NB4 (cell line): ENCODE measurements around the gene MPND.

Experiments used
- DNase-seq: peaks from one replicate; pipeline ENCODE4 v3.0.0; 2010; ENCODE audit warnings: low read depth
- H3K4me3 ChIP-seq: one replicate; pipeline ENCODE4 v1.5.1; 2011; ENCODE audit warnings: mild to moderate bottlenecking, low read depth, low read length, moderate library complexity
- CTCF ChIP-seq: IDR thresholded peaks from one replicate; pipeline ENCODE4 v1.5.1; 2012; ENCODE audit warnings: low read depth, low read length
- MYC ChIP-seq: IDR thresholded peaks from 2 replicates; pipeline ENCODE4 v1.6.1; 2011; ENCODE audit warnings: low read depth, low read length
- POLR2A ChIP-seq: IDR thresholded peaks from 2 replicates; pipeline ENCODE4 v1.6.1; 2011; ENCODE audit warnings: mild to moderate bottlenecking; ENCODE audit not compliant: insufficient read length; ENCODE audit errors: extremely low read depth
- TF ChIP-seq, protein P1 (sequence below): IDR thresholded peaks from 2 replicates; pipeline ENCODE4 v1.6.1; 2011; ENCODE audit warnings: low read depth, low read length

MPND gene

DNA sequence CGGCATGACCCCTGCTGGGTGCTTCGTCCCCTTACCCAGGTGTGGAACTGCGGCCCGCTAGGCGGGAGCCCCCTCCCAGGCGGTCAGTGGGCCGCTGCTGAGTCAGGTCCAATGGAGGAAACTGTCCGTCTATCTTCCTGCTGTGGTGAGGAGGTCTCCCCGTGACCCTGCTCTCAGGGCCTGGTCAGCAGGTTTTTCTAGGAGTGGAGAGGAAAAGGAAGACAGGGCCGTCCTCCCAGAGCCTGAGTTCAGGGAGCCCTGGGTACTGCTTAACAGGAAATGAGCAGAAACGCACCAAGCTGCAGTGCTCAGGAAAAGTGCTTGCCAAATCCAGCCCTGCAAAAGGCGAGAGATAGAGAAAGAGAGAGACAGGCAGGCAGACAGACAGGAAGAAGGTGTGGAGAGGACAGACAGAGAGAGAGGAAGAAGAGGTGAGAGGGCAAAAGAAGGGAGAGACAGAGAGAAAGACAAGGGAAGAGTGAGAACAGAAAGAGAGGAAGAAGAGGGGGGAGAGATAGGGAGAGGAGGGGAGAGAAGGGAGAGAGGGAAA, 46.7 kb downstream of the MPND start:
- TF ChIP-seq CTCF, result no peak
- H3K4me3 ChIP-seq, result no peak overlapping the region
- DNase-seq, result no peak

DNA sequence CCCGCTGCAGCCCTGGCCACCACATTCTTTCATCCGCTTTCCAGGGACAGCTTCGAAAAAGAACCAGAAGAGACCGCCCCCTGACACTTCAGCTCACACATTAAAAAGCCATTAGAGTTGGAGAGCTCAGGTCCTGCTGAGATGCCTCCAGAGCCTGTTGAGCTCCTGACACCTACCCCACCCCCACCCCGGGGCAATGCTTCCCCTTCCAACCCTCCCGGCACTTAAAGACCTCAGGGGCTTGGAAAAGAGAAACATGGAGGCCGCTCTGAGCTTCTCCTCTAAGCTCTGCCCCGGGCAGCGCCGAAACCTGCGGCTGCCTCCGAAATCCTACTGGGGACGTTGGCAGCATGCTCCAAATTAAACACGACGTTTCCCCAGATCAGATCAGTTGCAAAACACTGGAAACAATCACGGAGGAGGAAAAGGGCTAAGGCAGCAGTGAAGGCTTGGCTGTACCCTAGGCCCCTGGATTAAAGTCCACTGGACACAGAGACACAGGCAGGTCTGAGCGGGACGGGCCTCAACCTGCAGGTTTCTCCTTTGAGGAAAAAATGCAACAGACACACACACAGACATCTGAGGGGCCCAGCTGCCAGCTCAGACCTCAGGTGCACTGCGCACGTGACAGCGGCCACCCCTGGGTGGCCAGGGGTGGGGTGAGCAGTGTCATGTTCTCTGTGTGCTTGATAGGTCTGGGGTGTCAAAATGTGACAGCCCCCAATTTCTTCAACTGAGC, 47.4 kb downstream of the MPND start:
- no peak for DNase-seq
- TF ChIP-seq MYC, result no peak
- TF ChIP-seq CTCF, result no peak
- TF ChIP-seq, protein P1, sequence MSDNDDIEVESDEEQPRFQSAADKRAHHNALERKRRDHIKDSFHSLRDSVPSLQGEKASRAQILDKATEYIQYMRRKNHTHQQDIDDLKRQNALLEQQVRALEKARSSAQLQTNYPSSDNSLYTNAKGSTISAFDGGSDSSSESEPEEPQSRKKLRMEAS, result no peak
- no peak for TF ChIP-seq POLR2A
- H3K4me3 ChIP-seq, result no peak overlapping the region

DNA sequence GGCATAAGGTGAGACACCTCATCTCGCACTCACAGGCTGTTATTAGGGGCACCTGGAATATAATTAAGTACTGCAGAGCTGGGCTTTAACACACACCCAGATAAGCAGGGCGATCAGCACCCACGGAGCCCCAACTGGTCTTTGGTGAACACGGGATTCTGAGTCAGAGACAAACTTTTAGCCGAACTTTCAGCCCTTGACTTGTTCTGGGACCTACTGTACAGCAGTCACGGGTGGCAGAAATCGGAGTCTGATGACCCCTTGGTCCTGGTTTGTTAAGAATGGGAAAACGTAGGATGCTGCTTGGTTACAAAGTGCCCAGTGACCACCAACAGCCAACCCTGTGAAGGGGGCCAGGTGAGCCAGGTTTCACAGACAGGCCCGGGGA, 47.9 kb downstream of the MPND start:
- no peak overlapping the region for H3K4me3 ChIP-seq
- DNase-seq, result no peak
- no peak for TF ChIP-seq CTCF
- no peak for TF ChIP-seq MYC
- TF ChIP-seq, protein P1, result no peak
- no peak for TF ChIP-seq POLR2A

GRCh38 chr19:4391701-4392483, 48.5 kb downstream of the MPND start:
- H3K4me3 ChIP-seq, result no peak overlapping the region
- DNase-seq, result no peak
- no peak for TF ChIP-seq POLR2A
- no peak for TF ChIP-seq CTCF
- TF ChIP-seq MYC, result no peak
- TF ChIP-seq, protein P1, result no peak

DNA sequence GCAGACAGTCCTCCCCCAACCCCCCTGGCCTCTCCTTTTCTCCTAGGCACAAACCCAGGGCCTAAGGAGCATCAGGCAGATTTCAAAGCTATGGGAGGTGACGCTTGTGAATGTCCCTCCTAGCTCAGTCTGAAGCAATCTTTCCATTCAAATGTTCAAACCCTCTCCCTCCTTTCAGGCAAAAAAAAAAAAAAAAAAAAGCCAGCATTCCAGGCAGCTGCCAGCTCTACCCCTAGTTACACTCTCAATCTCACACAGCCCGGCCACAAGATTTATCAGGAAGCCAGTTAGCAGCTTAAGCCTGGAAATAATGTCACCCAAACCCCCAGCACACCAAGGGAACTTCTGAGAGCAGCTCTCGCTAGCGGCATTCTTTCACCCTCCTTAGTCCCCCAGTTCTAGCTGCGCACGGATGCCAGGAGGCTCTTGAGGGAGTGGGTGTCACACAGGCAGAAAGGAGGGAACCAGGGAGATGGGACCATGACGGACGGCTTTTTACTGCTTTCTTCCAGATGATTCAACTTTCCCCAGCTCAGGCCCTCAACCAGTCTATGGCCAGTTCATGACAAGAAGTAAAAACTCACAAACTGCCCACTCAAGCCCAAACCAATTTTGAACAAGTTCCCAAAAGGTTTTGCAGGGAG, 50.7 kb downstream of the MPND start:
- no peak overlapping the region for H3K4me3 ChIP-seq
- TF ChIP-seq, protein P1, result no peak
- TF ChIP-seq MYC, result no peak
- TF ChIP-seq CTCF, result no peak
- no peak for TF ChIP-seq POLR2A
- DNase-seq, result no peak
